Panc1 (cell line): ENCODE results near the gene HFE. TPM values are rescaled to one million over a fixed set of nuclear protein-coding genes. Genes with fewer than 3 reads are reported as not detected.
A peak's percentile ranks its signal among the peaks of the same experiment; 100 is the strongest.

ENCODE experiments used
- ATAC-seq: fragments of 200-7000 bp; cut with Tn5 transposase; 2 replicates; pipeline ENCODE4 v1.9.1; 2020; ENCODE audit warnings: mild to moderate bottlenecking, moderate library complexity
- BruUV-seq: library from RNA; stranded (reverse); fragments of 400-500 nt; replicated peaks from 2 replicates; lab custom pipeline; 2021; lab: Mats Ljungman, UMichigan
- CTCF ChIA-PET: fragments of 300-600 bp; sonication (Branson Sonifier 250); formaldehyde crosslinking; loops from one replicate; lab custom pipeline; 2022; ENCODE audit warnings: antibody characterized with exemption; lab: Charles Lee
- POLR2A ChIA-PET: fragments of 300-600 bp; sonication (Branson Sonifier 250); formaldehyde crosslinking; loops from one replicate; lab custom pipeline; 2022; ENCODE audit warnings: antibody characterized with exemption; lab: Charles Lee
- DNase-seq: peaks from one replicate; pipeline ENCODE4 v3.0.0-alpha.2; 2010; ENCODE audit warnings: low read depth, low spot score
- H3K27ac ChIP-seq: 2 replicates; pipeline ENCODE4 v1.5.1; 2011; ENCODE audit warnings: mild to moderate bottlenecking, low read length, inconsistent platforms
- H3K27me3 ChIP-seq: fragments of 200-500 bp; sonication (Bioruptor generic); 2 replicates; pipeline ENCODE4 v1.6.0; 2014; ENCODE audit warnings: low read length, inconsistent platforms; ENCODE audit not compliant: control insufficient read depth, insufficient read depth
- H3K36me3 ChIP-seq: fragments of 200-500 bp; sonication (Bioruptor generic); 2 replicates; pipeline ENCODE4 v1.5.1; 2014; ENCODE audit warnings: inconsistent platforms, mild to moderate bottlenecking, low read length, moderate library complexity; ENCODE audit not compliant: control insufficient read depth, insufficient read depth
- H3K4me1 ChIP-seq: 2 replicates; pipeline ENCODE4 v1.5.1; 2011; ENCODE audit warnings: inconsistent platforms, mild to moderate bottlenecking, low read length, moderate library complexity; ENCODE audit not compliant: control insufficient read depth, insufficient read depth
- H3K4me3 ChIP-seq, 2 experiments: 2 replicates each; pipeline ENCODE4 v1.5.1; 2011 to 2012; ENCODE audit warnings: low read depth in 2 of 2, low read length in 2 of 2, mild to moderate bottlenecking in 2 of 2, inconsistent platforms in 1 of 2, moderate library complexity in 1 of 2
- H3K9me3 ChIP-seq: fragments of 200-500 bp; sonication (Bioruptor generic); 2 replicates; pipeline ENCODE4 v1.5.1; 2014; ENCODE audit warnings: low read depth, mild to moderate bottlenecking, inconsistent platforms, low read length, moderate library complexity; ENCODE audit not compliant: control insufficient read depth, insufficient read depth
- CTCF ChIP-seq: fragments of 450-650 bp; IDR thresholded peaks from 2 replicates; pipeline ENCODE4 v1.5.1; 2017; ENCODE audit warnings: mild to moderate bottlenecking
- POLR2AphosphoS5 ChIP-seq: IDR thresholded peaks from 2 replicates; pipeline ENCODE4 v1.6.1; 2012; ENCODE audit warnings: mild to moderate bottlenecking, low read depth, low read length, moderate library complexity
- REST ChIP-seq, 2 experiments: IDR thresholded peaks; 2 replicates each; pipeline ENCODE4 v1.6.1; 2011 to 2012; ENCODE audit warnings: low read depth in 2 of 2, control low read depth in 1 of 2, low read length in 1 of 2, mild to moderate bottlenecking in 1 of 2, moderate library complexity in 1 of 2; ENCODE audit not compliant: insufficient read depth in 1 of 2
- SIN3A ChIP-seq: IDR thresholded peaks from 2 replicates; pipeline ENCODE4 v1.6.1; 2012; ENCODE audit warnings: low read depth, mild to moderate bottlenecking, low read length, moderate library complexity, borderline replicate concordance; ENCODE audit not compliant: insufficient read depth
- TCF7L2 ChIP-seq: IDR thresholded peaks from 2 replicates; pipeline ENCODE4 v1.6.1; 2011; ENCODE audit warnings: mild to moderate bottlenecking, low read depth, low read length, inconsistent platforms
- in situ Hi-C: cut with HindIII; loops from 2 replicates; pipeline ENCODE4 v1.10.0; 2016; ENCODE audit warnings: low sequenced_read_pairs, low pct_unique_long_range_greater_than_20kb
- intact Hi-C: fragments of 100-400 bp; cut with micrococcal nuclease; formaldehyde crosslinking; loops from one replicate; pipeline ENCODE4 v1.10.0; 2022; ENCODE audit not compliant: unreplicated experiment
- total RNA-seq: library from RNA; stranded (reverse); gene quantifications from one replicate; pipeline ENCODE4 v1.2.1, GENCODE V29; 2021; ENCODE audit not compliant: unreplicated experiment

Gene HFE
- total RNA-seq, 1 experiment from 2014 or later, result 12.1 TPM

GRCh38 chr6:26041946-26042345 is 45.3 kb upstream of the HFE start:
- CTCF ChIA-PET, result no interaction called here
- POLR2A ChIA-PET, result interaction anchor here (6.2 kb wide), 1 partner anchor 12 kb away, joined by 207 read pairs; a partner anchor contains a TSS

More at GRCh38 chr6:26041946-26042345, 45.3 kb upstream of the HFE start:
- intact Hi-C loops, result no loop called here
- Histone ChIP-seq H3K27me3 (no peaks in the 10 kb centered on the region), H3K27ac (peak overlapping the region; percentile 99), H3K4me1 (peaks cover 11% of the 10 kb centered on the region), H3K4me3 (no peak overlapping the region), H3K9me3 (no peaks in the 10 kb centered on the region), H3K36me3 (no peaks in the 10 kb centered on the region; the same call in 1 of the 2 replicates)
- ATAC-seq, result no peak
- TF ChIP-seq POLR2AphosphoS5 (no peak), SIN3A (no peak), TCF7L2 (no peak), CTCF (no peak), REST (IDR thresholded peaks at IDR 0.05; ENCODE audit: insufficient read depth in 1 of 2, low read depth in 2 of 2, low read length in 1 of 2) (no peak)
- BruUV-seq, result no TSS peak
- in situ Hi-C loops, result no loop called here
- no peak for DNase-seq
